GM12865 (cell line): Measurements from ENCODE around the gene TLE6.

Source experiments
- DNase-seq: peaks from one replicate; pipeline ENCODE4 v3.0.0; 2010; ENCODE audit warnings: low read depth
- H3K4me3 ChIP-seq: 2 replicates; pipeline ENCODE4 v1.5.1; 2011; ENCODE audit warnings: mild to moderate bottlenecking, low read depth, low read length, control low read depth
- TF ChIP-seq, protein P1 (sequence below): IDR thresholded peaks from 2 replicates; pipeline ENCODE4 v1.5.1; 2011; ENCODE audit warnings: low read length, control low read depth, low read depth, inconsistent platforms; ENCODE audit not compliant: insufficient read depth; ENCODE audit errors: missing control alignments

TLE6 gene

GRCh38 chr19:3020321-3020960, 43.1 kb downstream of the TLE6 start:
- DNase-seq = no peak
- H3K4me3 ChIP-seq = no peak overlapping the region
- TF ChIP-seq, protein P1, sequence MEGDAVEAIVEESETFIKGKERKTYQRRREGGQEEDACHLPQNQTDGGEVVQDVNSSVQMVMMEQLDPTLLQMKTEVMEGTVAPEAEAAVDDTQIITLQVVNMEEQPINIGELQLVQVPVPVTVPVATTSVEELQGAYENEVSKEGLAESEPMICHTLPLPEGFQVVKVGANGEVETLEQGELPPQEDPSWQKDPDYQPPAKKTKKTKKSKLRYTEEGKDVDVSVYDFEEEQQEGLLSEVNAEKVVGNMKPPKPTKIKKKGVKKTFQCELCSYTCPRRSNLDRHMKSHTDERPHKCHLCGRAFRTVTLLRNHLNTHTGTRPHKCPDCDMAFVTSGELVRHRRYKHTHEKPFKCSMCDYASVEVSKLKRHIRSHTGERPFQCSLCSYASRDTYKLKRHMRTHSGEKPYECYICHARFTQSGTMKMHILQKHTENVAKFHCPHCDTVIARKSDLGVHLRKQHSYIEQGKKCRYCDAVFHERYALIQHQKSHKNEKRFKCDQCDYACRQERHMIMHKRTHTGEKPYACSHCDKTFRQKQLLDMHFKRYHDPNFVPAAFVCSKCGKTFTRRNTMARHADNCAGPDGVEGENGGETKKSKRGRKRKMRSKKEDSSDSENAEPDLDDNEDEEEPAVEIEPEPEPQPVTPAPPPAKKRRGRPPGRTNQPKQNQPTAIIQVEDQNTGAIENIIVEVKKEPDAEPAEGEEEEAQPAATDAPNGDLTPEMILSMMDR = no peak

- H3K4me3 ChIP-seq = no peak overlapping the region
- TF ChIP-seq, protein P1 = no peak
- no peak for DNase-seq
Measured at GRCh38 chr19:3024509-3024869, 47.1 kb downstream of the TLE6 start.

DNA sequence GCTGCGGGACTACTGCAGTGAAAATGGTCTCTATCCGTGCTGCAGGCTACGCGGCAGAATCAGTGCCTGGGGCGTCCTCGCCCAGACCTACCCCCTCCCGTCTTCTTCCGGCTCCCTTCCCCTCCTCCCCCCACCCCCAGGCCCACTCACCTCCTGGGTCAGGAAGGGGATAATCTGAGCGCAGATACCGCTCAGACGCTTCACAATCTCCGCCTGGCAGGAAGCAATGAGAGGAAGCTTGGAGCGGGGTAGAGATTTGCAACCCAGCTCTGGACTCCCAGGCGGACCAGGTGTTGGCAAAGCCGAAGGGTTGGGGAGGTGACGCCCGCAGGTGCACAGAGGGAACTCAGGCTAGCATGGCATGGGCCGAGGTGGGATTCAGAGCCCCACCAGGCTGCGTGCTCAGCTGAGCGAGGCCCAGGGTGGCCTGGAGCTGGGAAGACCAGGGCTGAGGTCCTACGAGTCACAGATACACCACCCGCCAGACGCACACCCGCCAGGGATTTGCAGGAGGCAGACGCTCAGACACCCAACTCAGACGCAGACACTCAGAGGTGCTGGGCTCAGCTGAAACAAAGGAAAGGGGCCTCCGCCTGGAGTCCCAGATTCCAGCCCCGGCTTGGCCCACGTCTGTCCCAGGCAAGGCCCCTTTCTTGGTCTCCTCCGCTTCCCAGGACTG, 47.6 kb downstream of the TLE6 start:
- TF ChIP-seq, protein P1 = no peak
- no peak for DNase-seq
- H3K4me3 ChIP-seq = no peak overlapping the region

DNA sequence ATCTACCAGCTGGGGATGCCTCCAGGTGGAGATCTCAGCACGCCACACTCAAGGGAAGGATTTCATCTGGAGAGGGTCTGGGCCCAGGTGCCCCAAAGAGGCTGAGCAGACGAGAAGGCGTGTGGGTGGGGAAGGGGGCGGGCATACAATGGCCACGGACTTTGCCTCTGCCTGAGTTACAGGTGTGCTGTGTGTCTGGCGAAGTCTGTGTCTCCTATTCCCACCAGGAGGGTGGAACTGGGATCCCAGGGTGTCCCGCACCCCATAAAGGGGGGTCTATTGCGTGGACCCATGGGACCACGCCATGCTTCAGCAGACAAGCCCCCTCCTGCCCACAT, 48.2 kb downstream of the TLE6 start:
- TF ChIP-seq, protein P1 = no peak
- no peak overlapping the region for H3K4me3 ChIP-seq
- DNase-seq = no peak

DNA sequence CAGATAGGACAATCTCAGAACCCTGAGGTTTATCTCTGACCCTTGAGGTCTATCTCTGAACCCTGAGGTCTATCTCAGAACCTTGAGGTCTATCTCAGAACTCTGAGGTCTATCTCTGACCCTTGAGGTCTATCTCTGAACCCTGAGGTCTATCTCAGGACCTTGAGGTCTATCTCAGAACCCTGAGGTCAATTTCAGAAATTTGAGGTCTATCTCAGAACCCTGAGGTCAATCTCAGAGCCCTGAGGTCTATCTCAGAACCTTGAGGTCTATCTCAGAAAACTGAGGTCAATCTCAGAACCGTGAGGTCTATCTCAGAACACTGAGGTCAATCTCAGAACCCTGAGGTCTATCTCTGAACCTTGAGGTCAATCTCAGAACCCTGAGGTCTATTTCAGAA, 49.4 kb downstream of the TLE6 start:
- DNase-seq = no peak
- TF ChIP-seq, protein P1 = no peak
- no peak overlapping the region for H3K4me3 ChIP-seq

DNA sequence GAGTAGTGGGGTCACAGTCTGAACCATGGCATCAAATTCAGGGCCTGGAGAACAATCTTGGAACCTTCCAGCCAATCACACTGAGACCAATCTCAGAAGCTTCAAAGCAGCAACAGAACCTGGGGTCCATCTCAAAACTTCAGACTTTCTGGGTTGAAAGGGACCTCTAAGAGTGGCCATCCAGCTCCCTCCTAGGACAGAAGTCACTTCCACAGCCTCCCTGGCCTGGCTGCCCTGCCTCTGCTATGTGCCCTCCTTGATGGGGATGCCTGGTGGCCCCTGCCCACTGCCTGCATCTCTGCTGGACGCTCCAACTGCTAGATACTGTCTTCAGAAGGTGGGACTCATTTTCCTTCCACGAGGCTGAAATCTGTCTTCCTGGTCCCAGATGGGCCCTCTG, 49.9 kb downstream of the TLE6 start:
- no peak for DNase-seq
- TF ChIP-seq, protein P1 = no peak
- H3K4me3 ChIP-seq = no peak overlapping the region

DNA sequence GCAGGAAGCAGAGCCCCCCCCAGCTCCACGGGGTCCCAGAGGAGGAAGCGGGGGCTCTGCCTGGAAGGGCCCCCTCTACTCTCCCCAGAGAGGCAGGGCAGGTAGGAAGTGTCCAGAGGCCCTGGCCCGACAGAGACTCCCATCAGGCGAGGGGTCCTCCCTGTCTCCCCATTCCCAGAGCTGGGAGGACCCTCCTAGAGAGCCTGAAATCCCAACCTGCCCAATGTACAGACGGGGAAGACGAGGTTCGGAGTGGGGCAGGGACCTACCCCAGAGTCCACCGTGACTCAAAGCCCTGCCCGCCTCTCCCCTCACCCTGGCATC, 50.6 kb downstream of the TLE6 start:
- no peak for DNase-seq
- TF ChIP-seq, protein P1 = no peak
- no peak overlapping the region for H3K4me3 ChIP-seq
